Measurements from ENCODE around the gene RHEX.

DNA sequence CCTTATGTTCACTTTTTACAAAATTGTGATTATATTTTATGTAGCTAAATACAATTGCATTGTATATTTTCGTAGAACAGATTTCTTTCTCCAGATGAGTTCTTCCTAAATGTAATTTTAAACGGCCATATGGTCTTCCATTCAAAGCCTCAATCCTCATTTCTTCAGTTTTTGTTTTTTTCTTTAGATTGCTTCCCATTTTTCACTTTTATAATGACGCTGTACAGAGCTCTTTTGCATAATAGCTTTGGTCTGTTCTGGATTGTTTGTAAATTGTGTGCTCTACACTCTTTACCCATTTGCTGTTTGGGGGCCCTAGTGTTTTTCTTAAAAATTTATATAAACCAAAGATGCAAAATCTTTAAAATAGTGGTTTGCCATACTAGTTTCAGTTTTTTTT is 36.4 kb downstream of the RHEX start:
- TF ChIP-seq, protein P1, sequence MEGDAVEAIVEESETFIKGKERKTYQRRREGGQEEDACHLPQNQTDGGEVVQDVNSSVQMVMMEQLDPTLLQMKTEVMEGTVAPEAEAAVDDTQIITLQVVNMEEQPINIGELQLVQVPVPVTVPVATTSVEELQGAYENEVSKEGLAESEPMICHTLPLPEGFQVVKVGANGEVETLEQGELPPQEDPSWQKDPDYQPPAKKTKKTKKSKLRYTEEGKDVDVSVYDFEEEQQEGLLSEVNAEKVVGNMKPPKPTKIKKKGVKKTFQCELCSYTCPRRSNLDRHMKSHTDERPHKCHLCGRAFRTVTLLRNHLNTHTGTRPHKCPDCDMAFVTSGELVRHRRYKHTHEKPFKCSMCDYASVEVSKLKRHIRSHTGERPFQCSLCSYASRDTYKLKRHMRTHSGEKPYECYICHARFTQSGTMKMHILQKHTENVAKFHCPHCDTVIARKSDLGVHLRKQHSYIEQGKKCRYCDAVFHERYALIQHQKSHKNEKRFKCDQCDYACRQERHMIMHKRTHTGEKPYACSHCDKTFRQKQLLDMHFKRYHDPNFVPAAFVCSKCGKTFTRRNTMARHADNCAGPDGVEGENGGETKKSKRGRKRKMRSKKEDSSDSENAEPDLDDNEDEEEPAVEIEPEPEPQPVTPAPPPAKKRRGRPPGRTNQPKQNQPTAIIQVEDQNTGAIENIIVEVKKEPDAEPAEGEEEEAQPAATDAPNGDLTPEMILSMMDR (IDR thresholded peaks at IDR 0.05): no peak
- no peak for TF ChIP-seq POLR2A (IDR thresholded peaks at IDR 0.05)

All from lower leg skin (tissue), 3 donors.